ENCODE measurements around the gene GALK1. TPM values are rescaled to one million over a fixed set of nuclear protein-coding genes. Genes with fewer than 3 reads are reported as not detected.
A peak's percentile ranks its signal among the peaks of the same experiment; 100 is the strongest.

Gene GALK1
- total RNA-seq, 4 donors from 2014 or later: 15.9 to 51.5 (median 28.5) TPM

GRCh38 chr17:75809631-75810111, 44.7 kb upstream of the GALK1 start:
- DNase-seq (ENCODE audit: low spot score): no peak

GRCh38 chr17:75808905-75809621, 44.1 kb upstream of the GALK1 start:
- peak; percentile 57 for ATAC-seq (ENCODE audit: low FRiP score)
- no peak for TF ChIP-seq CTCF (IDR thresholded peaks at IDR 0.05)
- no peak for DNase-seq (ENCODE audit: low spot score)

More at GRCh38 chr17:75809631-75810111, 44.7 kb upstream of the GALK1 start:
- ATAC-seq (ENCODE audit: low FRiP score): no peak
- no peak for TF ChIP-seq CTCF (IDR thresholded peaks at IDR 0.05)

- no peak for DNase-seq (ENCODE audit: low spot score)
- TF ChIP-seq CTCF (IDR thresholded peaks at IDR 0.05): no peak
- no peak for ATAC-seq (ENCODE audit: low FRiP score)
Observed at GRCh38 chr17:75808549-75808904, 43.5 kb upstream of the GALK1 start.

- ATAC-seq (ENCODE audit: low FRiP score) (no peak), DNase-seq (ENCODE audit: low spot score) (no peak)
- TF ChIP-seq CTCF (IDR thresholded peaks at IDR 0.05): no peak
Observed at GRCh38 chr17:75807861-75808260, 42.9 kb upstream of the GALK1 start.

GRCh38 chr17:75806822-75807500, 42.0 kb upstream of the GALK1 start:
- ATAC-seq (ENCODE audit: low FRiP score): no peak
- DNase-seq (ENCODE audit: low spot score): no peak
- TF ChIP-seq CTCF (IDR thresholded peaks at IDR 0.05): no peak

- no peak for DNase-seq (ENCODE audit: low spot score)
- ATAC-seq (ENCODE audit: low FRiP score): no peak
- no peak for TF ChIP-seq CTCF (IDR thresholded peaks at IDR 0.05)
Observed at GRCh38 chr17:75803883-75804282, 38.9 kb upstream of the GALK1 start.

- DNase-seq (ENCODE audit: low spot score): no peak
- TF ChIP-seq CTCF (IDR thresholded peaks at IDR 0.05): no peak
- ATAC-seq (ENCODE audit: low FRiP score): no peak
Observed at GRCh38 chr17:75799402-75799801, 34.4 kb upstream of the GALK1 start.
